ENCODE data around the gene RETREG2. TPM values are rescaled to one million over a fixed set of nuclear protein-coding genes. Genes with fewer than 3 reads are reported as not detected.

Gene RETREG2
- total RNA-seq, 1 donor, result 108 TPM

GRCh38 chr2:219230059-219230540, 52.0 kb downstream of the RETREG2 start:
- peak in 1 of 3 donors; percentile 32 for DNase-seq (ENCODE audit: low read depth in 2 of 3, low spot score in 2 of 3)

DNA sequence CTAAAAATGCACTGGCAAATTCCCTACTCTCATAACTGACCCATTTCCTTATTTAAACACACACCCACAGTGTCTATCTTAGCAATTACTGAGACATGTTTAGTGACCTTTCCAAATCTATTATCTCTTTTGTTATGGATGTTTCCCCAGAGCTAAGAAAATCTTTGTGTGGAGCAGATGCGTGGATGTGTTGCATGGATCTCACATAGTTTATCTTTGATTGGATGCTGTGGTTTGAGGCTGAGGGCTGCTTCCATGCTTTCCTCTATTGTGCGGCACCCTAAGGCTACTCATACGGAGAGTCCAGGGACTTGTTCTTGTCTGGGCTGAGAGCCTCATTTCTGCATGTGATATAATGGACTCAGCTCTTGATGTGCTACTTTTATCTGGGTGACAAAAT, 56.3 kb downstream of the RETREG2 start:
- DNase-seq (ENCODE audit: low read depth in 2 of 3, low spot score in 2 of 3), result no peak

Other genes with a start within 250 kb of the RETREG2 start
- under 0.01 TPM for gene CDK5R2, start 218.6 kb upstream of the RETREG2 start, total RNA-seq
- gene FEV, start 193.1 kb upstream of the RETREG2 start, total RNA-seq, result not detected
- not detected for gene CRYBA2, start 184.9 kb upstream of the RETREG2 start, total RNA-seq
- not detected for gene CFAP65, start 136.8 kb upstream of the RETREG2 start, total RNA-seq
- gene IHH, start 117.4 kb upstream of the RETREG2 start, total RNA-seq, result 0.27 TPM
- gene NHEJ1, start 17.5 kb upstream of the RETREG2 start, total RNA-seq, result 27.2 TPM
- gene SLC23A3, start 8.2 kb upstream of the RETREG2 start, total RNA-seq, result 0.27 TPM
- gene CNPPD1, start 1.4 kb upstream of the RETREG2 start, total RNA-seq, result 60.1 TPM
- gene ZFAND2B, start 28.5 kb downstream of the RETREG2 start, total RNA-seq, result 87.8 TPM
- 11.3 TPM for gene ABCB6, start 40.7 kb downstream of the RETREG2 start, total RNA-seq
- 56.8 TPM for gene ATG9A, start 51.4 kb downstream of the RETREG2 start, total RNA-seq
- 38.5 TPM for gene ANKZF1, start 51.5 kb downstream of the RETREG2 start, total RNA-seq
- 21.8 TPM for gene GLB1L, start 67.2 kb downstream of the RETREG2 start, total RNA-seq
- gene STK16, start 67.2 kb downstream of the RETREG2 start, total RNA-seq, result 39.6 TPM
- not detected for gene TUBA4B, start 75.0 kb downstream of the RETREG2 start, total RNA-seq
- gene TUBA4A, start 75.6 kb downstream of the RETREG2 start, total RNA-seq, result 22.9 TPM
- 24.8 TPM for gene DNAJB2, start 101.1 kb downstream of the RETREG2 start, total RNA-seq
- gene PTPRN, start 131.1 kb downstream of the RETREG2 start, total RNA-seq, result under 0.01 TPM
- not detected for gene RESP18, start 154.5 kb downstream of the RETREG2 start, total RNA-seq
- 118 TPM for gene DNPEP, start 209.6 kb downstream of the RETREG2 start, total RNA-seq
- gene DES, start 240.1 kb downstream of the RETREG2 start, total RNA-seq, result not detected

Data from hematopoietic multipotent progenitor cell (in vitro differentiated cells).